AG04449 (cell line): ENCODE results near the gene FUT8.

ENCODE experiments used
- CTCF ChIA-PET: fragments of 350-600 bp; formaldehyde crosslinking; extraction: SDS; loops from one replicate; lab custom pipeline; 2021; ENCODE audit warnings: antibody characterized with exemption; lab: Yijun Ruan, JAX
- POLR2A ChIA-PET: fragments of 400-600, 350-600 bp; formaldehyde crosslinking; extraction: SDS; loops from one replicate; lab custom pipeline; 2020; ENCODE audit warnings: antibody characterized with exemption, inconsistent platforms; lab: Yijun Ruan, JAX
- DNase-seq: peaks from one replicate; pipeline ENCODE4 v3.0.0-alpha.2; 2010; ENCODE audit warnings: low read depth, low spot score
- H3K4me3 ChIP-seq: 2 replicates; pipeline ENCODE4 v1.5.1; 2011; ENCODE audit warnings: low read depth, mild to moderate bottlenecking, control low read depth, low read length
- CTCF ChIP-seq: IDR thresholded peaks from one replicate; pipeline ENCODE4 v1.5.1; 2011; ENCODE audit warnings: mild to moderate bottlenecking, moderate library complexity, low read length, control low read depth, inconsistent platforms; ENCODE audit not compliant: insufficient read depth; ENCODE audit errors: missing control alignments

The FUT8 gene

GRCh38 chr14:65749287-65749686 lies 336.8 kb downstream of the FUT8 start:
- POLR2A ChIA-PET = no interaction called here
- DNase-seq = no peak
- CTCF ChIA-PET = interaction anchor here (1.2 kb wide), 1 partner anchor 75 kb away, joined by 4 read pairs; no protein-coding TSS in a partner anchor
- H3K4me3 ChIP-seq = no peak overlapping the region
- no peak for TF ChIP-seq CTCF

- CTCF ChIA-PET = no interaction called here
- POLR2A ChIA-PET = no interaction called here
- DNase-seq = no peak
- TF ChIP-seq CTCF = no peak
- H3K4me3 ChIP-seq = no peak overlapping the region
Observed at GRCh38 chr14:65750906-65751305, 338.4 kb downstream of the FUT8 start.

DNA sequence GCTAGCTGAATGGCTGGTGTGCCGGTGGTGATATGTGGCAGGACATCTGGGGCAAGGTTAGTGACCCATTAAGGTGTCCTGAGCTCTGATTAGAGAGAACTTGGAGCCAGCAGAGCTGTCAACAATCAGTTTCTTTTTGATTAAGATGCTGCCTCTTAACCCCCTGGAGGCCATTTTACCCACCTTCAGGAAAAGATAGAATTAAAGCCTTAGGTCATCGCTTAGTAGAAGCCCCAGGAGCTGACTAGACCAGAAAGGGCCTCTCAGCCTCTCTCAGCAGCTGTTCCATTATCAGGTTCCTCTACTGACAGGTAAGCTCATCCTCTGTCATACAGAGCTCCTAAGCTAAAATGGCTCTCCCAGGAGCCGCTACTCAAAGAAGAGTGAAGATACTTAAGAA lies 339.0 kb downstream of the FUT8 start:
- CTCF ChIA-PET = no interaction called here

GRCh38 chr14:65753061-65753460 lies 340.5 kb downstream of the FUT8 start:
- no peak for TF ChIP-seq CTCF
- POLR2A ChIA-PET = no interaction called here
- no peak overlapping the region for H3K4me3 ChIP-seq
- no peak for DNase-seq
- CTCF ChIA-PET = no interaction called here

More for the DNA sequence above, 339.0 kb downstream of the FUT8 start:
- POLR2A ChIA-PET = no interaction called here
- DNase-seq = no peak
- TF ChIP-seq CTCF = no peak
- H3K4me3 ChIP-seq = no peak overlapping the region

- no peak for DNase-seq
- no peak overlapping the region for H3K4me3 ChIP-seq
- ChIA-PET CTCF (no interaction called here), POLR2A (no interaction called here)
- TF ChIP-seq CTCF = no peak
Observed at GRCh38 chr14:65755331-65755730, 342.8 kb downstream of the FUT8 start.

DNA sequence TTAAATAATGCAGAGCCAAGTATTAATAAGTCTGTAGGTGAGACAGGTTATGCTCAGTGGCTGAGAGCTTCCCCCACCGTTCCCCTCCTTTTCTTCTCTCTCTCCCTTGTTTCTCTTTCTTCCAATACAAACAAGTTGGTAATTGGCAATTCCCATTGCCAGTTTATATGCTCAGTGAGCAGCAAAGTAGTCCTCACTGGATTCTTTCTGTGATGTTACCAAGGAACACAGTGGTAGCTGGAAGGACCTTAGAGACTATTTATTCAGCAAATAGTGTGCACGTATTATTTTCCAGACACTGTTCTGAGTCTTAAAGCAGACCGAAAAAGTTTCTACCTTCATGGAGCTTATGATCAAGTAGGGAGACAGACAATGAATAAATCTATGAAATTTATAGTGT lies 344.4 kb downstream of the FUT8 start:
- no peak for TF ChIP-seq CTCF
- DNase-seq = no peak
- ChIA-PET CTCF (interaction anchor here (1.0 to 1.5 kb wide), 2 partner anchors 10 to 342 kb away, joined by 3 to 4 read pairs; no protein-coding TSS in a partner anchor), POLR2A (interaction anchor here (0.7 kb wide), 1 partner anchor 148 kb away, joined by 3 read pairs; no protein-coding TSS in a partner anchor)
- H3K4me3 ChIP-seq = no peak overlapping the region
